Right hindlimb (tissue), 1 donor: ENCODE data around the gene NOD2.

Experiments
- DNase-seq: peaks from one replicate; pipeline ENCODE4 v3.0.0-alpha.2; 2018

NOD2 gene

DNA sequence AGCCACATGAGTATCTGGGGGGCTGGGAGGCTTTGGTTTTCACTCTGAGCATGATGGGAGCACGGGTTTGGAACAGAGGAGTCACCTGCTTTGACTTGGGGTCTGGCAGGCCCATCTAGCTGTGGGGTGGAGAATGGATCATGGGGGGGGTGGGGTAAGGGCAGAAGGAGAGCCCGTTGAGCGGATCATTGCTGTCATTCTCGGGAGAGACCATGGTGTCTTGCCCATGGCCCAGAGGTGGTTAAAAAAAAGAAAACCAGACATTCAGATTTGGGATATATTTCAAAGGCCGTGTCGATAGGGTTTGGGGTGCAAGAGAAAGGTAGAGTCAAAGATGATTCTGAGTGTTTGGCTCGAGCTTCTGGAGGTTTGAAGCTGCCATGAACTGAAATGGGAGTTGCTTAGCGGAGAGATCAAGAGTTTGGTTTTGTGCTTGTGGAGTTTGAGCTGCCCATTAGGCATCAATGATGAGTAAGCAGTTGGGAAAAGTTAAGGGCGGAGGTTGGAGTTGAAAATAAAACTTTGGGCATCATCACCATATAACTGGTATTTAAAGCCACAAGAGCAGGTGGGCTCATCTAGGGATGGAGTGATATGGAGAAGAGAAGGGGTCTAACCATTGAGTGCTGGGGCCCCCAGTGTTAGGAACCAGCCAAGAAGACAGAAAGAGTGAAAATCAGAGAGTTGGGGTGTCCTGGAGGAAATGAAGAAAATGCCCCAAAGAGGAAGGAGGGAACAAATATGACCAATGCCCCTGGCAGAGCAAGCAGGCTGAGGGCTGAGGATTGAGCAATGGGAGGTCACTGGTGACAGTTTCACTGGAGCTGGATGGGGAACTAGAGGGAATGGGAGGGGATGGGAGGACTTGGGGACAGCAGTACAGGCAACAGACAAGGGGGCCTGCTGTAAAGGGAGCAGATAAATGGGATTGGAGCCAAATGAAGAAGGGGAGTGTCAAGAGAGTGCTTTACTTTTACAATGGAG is 1.9 kb downstream of the NOD2 start:
- no peak for DNase-seq

DNA sequence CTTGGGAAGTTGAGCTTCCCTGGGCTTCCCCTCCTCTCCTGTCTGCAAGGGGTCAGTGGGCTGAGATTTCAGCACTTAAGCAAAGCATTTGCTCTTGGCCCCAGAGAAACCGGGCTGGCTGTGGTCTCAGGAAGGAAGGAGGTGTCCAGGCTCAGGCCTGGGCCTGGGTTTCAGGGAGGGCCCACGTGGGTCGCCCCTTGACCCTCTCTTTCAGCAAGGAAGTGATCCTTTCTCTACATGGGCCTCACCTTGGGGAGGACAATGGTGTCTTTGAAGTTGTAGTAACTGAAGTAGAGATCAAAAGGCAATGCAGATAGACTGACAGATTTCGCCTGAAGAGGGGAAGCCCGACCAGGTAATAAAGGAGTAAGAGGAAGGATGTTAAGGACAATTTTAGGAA is 2.7 kb downstream of the NOD2 start:
- DNase-seq: no peak

DNA sequence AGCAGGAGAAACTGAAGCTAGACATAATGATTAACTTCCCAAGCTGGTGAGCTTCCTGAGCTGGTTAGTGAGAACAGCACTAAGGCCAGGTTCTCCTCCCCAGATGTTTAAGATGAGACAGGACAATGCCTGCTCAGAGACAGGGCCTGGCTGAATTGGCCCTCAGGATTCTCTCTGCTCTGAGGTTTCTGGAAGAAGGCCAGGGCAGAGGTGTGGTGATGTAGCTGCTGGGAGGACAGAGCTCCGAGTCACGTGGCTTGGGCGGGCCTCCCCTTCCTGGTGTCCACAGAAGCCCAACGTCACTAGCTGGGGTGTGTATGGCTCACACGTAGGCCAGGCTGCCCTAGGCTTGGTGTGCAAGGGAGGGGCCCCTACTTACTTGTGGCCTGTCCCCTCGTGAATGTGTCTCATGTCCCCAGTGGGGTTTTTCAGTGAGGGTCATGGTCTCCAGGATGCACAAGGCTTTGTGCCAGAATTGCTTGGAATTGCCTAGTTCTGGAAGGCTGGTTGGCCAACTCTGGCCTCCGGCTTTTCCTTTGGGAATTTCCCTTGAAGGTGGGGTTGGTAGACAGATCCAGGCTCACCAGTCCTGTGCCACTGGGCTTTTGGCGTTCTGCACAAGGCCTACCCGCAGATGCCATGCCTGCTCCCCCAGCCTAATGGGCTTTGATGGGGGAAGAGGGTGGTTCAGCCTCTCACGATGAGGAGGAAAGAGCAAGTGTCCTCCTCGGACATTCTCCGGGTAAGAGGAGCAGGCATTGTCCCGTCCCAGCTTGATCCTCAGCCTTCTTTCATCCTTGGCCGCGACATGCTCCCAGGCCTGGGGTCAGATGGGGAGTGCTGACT is 3.4 kb downstream of the NOD2 start:
- peak; percentile 63 for DNase-seq

- DNase-seq: no peak
Measured at GRCh38 chr16:50697421-50697715, 4.0 kb downstream of the NOD2 start.

- DNase-seq: no peak
Measured at GRCh38 chr16:50697881-50698767, 4.7 kb downstream of the NOD2 start.

DNA sequence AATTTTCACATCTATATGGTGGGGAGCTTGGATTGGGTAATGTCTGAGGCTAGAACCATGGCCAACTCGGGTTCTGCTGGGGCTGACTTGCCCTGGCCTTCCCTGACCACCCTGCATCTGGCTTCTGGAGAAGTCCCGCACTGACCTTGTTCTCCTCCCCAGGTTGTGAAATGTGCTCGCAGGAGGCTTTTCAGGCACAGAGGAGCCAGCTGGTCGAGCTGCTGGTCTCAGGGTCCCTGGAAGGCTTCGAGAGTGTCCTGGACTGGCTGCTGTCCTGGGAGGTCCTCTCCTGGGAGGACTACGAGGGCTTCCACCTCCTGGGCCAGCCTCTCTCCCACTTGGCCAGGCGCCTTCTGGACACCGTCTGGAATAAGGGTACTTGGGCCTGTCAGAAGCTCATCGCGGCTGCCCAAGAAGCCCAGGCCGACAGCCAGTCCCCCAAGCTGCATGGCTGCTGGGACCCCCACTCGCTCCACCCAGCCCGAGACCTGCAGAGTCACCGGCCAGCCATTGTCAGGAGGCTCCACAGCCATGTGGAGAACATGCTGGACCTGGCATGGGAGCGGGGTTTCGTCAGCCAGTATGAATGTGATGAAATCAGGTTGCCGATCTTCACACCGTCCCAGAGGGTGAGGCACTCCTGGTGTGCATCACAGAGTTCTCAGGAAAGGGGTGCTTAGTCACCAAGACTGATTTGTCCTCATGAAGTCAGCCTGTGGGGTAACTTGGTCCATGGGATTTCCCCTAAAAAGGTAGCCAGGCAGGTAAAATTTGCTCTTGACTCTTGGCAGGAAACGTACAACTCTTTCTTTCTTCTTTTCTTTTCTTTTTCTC is 6.1 kb downstream of the NOD2 start:
- DNase-seq: no peak

- peak; percentile 49 for DNase-seq
Measured at GRCh38 chr16:50702725-50703124, 9.3 kb downstream of the NOD2 start.

DNA sequence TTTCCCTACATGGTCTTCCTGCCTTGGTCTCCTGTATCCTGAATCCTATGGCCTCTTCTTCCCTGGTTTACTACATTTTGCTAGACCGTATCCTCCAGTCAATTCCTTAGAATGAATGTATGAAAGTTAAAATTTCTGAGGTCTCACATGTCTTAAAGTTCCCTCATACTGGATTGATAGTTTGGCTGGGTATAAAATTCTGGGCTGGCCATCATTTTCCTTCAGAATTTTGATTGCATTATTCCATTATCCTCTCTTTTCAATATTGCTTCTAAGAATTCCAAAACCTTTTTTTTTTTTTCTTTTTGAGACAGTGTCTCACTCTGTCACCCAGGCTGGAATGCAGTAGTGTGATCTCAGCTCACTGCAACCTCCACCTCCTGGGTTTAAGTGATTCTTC is 10.8 kb downstream of the NOD2 start:
- no peak for DNase-seq

GRCh38 chr16:50705436-50706110 is 12.2 kb downstream of the NOD2 start:
- no peak for DNase-seq

- no peak for DNase-seq
Measured at GRCh38 chr16:50706250-50706649, 12.8 kb downstream of the NOD2 start.

DNA sequence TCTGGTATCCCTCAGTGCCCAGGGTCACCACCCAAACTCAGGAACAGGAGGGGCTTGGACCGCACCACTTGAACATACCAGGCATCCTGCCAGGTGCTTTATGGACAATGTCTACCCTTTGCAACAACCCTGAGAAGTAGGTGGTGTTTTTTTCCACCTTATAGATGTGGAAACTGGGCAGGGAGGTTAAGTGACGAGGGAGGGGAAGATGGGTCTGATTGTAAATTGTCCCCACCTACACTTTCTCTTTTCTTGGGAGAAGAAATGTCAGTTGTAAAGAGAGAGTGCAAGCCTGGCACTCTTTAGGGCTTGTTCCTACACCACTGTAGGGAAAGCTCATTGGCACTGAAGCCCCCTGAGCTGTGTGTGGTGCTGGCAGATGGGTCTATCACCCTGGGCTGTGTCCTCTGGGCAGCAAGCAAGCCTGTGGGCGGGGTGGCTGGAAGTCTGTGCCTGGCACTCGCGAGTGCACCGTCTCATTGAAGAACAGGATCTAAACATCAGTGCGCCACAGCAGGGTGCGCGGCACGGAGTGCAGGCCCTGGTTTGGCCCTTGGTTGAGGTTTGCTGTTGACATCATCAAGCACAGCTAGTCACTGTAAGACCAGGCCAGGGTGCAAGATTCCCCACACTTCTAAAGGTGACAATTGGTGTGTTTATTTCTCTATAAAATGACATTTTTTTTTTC is 15.1 kb downstream of the NOD2 start:
- no peak for DNase-seq

GRCh38 chr16:50709061-50709684 is 15.8 kb downstream of the NOD2 start:
- DNase-seq: no peak

- no peak for DNase-seq
Measured at GRCh38 chr16:50709980-50710379, 16.6 kb downstream of the NOD2 start.

GRCh38 chr16:50711040-50711439 is 17.6 kb downstream of the NOD2 start:
- DNase-seq: no peak

DNA sequence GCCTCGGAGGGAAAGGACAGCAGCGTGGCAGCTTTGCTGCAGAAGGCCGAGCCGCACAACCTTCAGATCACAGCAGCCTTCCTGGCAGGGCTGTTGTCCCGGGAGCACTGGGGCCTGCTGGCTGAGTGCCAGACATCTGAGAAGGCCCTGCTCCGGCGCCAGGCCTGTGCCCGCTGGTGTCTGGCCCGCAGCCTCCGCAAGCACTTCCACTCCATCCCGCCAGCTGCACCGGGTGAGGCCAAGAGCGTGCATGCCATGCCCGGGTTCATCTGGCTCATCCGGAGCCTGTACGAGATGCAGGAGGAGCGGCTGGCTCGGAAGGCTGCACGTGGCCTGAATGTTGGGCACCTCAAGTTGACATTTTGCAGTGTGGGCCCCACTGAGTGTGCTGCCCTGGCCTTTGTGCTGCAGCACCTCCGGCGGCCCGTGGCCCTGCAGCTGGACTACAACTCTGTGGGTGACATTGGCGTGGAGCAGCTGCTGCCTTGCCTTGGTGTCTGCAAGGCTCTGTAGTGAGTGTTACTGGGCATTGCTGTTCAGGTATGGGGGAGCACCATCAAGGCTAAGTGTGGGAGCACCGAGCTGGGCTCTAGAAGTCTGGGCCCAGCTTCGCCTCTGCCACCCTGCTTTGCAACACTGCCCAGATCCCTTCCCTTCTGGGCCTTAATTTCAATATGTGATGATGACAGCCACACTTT is 18.6 kb downstream of the NOD2 start:
- DNase-seq: peak; percentile 85

DNA sequence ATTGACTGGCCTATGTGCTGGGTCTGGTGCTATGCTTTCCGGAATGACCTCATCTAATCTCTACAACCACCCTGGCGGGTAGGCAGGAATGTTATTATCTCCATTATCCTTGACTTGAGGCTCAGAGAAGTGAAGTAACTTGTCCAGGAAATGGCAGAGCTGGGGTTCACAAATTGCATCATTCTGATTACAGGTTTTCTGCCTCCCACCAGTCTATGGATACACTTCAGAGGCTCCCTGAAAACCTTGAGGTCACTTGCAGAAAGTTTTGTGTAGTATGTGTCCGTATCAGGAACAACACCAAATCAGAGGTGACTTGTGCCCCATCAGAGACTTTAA is 19.1 kb downstream of the NOD2 start:
- DNase-seq: no peak

- DNase-seq: no peak
Measured at GRCh38 chr16:50712956-50713355, 19.6 kb downstream of the NOD2 start.

DNA sequence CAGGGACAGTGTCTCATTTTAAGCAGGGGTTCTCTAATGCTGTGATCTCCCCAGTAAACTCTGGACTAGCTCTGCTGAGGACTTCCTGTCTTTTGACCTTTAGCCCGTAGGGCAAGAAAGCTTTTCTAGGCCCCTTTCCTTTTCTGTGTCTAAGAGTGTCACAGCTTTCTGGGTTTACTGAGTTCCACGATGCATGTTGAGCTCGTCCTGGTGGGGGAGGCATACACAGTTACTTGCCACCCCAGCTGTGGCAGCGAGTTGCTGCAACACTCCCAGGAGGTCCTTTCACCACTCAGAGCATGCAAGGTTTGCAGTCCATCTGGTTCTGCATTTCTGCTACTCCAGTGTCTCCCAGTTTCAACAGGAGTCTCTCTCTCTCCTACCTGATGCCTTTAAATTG is 23.7 kb downstream of the NOD2 start:
- no peak for DNase-seq

- no peak for DNase-seq
Measured at GRCh38 chr16:50717494-50717893, 24.1 kb downstream of the NOD2 start.
